ENCODE measurements around the gene TDRD12. TPM values are rescaled to one million over a fixed set of nuclear protein-coding genes. Genes with fewer than 3 reads are reported as not detected.

The TDRD12 gene
- total RNA-seq, 1 experiment from 2014 or later = 0.33 TPM

DNA sequence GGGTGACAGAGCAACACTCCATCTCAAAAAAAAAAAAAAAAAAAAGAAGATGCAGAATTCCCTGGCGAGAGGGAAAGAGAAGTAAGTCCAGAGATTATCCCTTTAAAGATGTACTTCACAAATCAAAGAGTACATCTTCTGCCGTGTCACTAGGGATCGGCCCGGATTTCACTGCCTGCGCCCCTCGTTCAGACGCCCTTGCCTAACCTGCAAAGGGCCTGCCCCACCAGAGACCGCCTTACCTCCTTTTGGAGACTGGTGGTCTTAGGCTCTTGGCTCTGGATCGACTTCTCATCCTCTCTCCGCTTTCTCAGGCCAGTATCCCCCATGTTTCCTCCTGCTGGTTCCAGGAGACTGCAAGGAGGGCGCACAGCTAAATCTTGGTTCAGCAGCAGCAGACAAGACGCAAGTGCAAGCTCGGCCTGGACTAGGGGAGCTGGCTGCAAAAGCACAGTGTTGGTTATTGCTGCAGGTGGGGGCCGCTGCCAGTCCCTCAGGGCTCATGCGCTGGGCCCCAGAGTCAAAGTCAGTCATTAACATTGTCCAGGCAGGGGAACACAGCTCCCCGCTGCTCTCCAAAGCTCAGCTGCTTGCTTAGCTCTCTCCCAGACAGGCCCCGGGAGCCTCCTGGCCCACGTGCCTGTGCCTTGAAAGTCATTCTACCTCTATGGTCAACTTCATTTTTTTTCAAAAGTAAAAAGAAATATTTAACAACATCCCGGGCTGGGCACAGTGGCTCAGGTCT lies 148.8 kb downstream of the TDRD12 start:
- H3K4me3 ChIP-seq (ENCODE audit: low read depth in 2 of 2, low read length in 2 of 2) = no peak overlapping the region
- TF ChIP-seq SIN3A (IDR thresholded peaks at IDR 0.05; ENCODE audit: borderline replicate concordance, insufficient read depth, low read depth, low read length) (no peak), TCF7L2 (IDR thresholded peaks at IDR 0.05; ENCODE audit: low read depth, low read length) (no peak), POLR2AphosphoS5 (IDR thresholded peaks at IDR 0.05; ENCODE audit: low read depth, low read length) (no peak)
- TF ChIP-seq, protein P1, sequence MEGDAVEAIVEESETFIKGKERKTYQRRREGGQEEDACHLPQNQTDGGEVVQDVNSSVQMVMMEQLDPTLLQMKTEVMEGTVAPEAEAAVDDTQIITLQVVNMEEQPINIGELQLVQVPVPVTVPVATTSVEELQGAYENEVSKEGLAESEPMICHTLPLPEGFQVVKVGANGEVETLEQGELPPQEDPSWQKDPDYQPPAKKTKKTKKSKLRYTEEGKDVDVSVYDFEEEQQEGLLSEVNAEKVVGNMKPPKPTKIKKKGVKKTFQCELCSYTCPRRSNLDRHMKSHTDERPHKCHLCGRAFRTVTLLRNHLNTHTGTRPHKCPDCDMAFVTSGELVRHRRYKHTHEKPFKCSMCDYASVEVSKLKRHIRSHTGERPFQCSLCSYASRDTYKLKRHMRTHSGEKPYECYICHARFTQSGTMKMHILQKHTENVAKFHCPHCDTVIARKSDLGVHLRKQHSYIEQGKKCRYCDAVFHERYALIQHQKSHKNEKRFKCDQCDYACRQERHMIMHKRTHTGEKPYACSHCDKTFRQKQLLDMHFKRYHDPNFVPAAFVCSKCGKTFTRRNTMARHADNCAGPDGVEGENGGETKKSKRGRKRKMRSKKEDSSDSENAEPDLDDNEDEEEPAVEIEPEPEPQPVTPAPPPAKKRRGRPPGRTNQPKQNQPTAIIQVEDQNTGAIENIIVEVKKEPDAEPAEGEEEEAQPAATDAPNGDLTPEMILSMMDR (IDR thresholded peaks at IDR 0.05) = no peak
- TF ChIP-seq, protein P2, sequence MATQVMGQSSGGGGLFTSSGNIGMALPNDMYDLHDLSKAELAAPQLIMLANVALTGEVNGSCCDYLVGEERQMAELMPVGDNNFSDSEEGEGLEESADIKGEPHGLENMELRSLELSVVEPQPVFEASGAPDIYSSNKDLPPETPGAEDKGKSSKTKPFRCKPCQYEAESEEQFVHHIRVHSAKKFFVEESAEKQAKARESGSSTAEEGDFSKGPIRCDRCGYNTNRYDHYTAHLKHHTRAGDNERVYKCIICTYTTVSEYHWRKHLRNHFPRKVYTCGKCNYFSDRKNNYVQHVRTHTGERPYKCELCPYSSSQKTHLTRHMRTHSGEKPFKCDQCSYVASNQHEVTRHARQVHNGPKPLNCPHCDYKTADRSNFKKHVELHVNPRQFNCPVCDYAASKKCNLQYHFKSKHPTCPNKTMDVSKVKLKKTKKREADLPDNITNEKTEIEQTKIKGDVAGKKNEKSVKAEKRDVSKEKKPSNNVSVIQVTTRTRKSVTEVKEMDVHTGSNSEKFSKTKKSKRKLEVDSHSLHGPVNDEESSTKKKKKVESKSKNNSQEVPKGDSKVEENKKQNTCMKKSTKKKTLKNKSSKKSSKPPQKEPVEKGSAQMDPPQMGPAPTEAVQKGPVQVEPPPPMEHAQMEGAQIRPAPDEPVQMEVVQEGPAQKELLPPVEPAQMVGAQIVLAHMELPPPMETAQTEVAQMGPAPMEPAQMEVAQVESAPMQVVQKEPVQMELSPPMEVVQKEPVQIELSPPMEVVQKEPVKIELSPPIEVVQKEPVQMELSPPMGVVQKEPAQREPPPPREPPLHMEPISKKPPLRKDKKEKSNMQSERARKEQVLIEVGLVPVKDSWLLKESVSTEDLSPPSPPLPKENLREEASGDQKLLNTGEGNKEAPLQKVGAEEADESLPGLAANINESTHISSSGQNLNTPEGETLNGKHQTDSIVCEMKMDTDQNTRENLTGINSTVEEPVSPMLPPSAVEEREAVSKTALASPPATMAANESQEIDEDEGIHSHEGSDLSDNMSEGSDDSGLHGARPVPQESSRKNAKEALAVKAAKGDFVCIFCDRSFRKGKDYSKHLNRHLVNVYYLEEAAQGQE (IDR thresholded peaks at IDR 0.05; ENCODE audit: insufficient read depth in 1 of 2, low read depth in 2 of 2, low read length in 1 of 2) = no peak
- H3K9me3 ChIP-seq (ENCODE audit: control insufficient read depth, insufficient read depth, low read depth, low read length) = no peaks in the 10 kb centered on the region
- in situ Hi-C loops (cut with HindIII; ENCODE audit: low pct_unique_long_range_greater_than_20kb, low sequenced_read_pairs) (no loop called here), intact Hi-C loops (cut with micrococcal nuclease; ENCODE audit: unreplicated experiment) (no loop called here)
- DNase-seq (ENCODE audit: low read depth, low spot score) (no peak), ATAC-seq (no peak)
- H3K36me3 ChIP-seq (ENCODE audit: control insufficient read depth, insufficient read depth, low read length) = no peaks in the 10 kb centered on the region
- ChIA-PET POLR2A (no interaction called here), CTCF (no interaction called here)
- H3K27me3 ChIP-seq (ENCODE audit: control insufficient read depth, insufficient read depth, low read length) = no peaks in the 10 kb centered on the region
- no peaks in the 10 kb centered on the region for H3K4me1 ChIP-seq (ENCODE audit: control insufficient read depth, insufficient read depth, low read length)
- BruUV-seq (replicated peaks) = no TSS peak
- no peak overlapping the region for H3K27ac ChIP-seq (ENCODE audit: low read length)

DNA sequence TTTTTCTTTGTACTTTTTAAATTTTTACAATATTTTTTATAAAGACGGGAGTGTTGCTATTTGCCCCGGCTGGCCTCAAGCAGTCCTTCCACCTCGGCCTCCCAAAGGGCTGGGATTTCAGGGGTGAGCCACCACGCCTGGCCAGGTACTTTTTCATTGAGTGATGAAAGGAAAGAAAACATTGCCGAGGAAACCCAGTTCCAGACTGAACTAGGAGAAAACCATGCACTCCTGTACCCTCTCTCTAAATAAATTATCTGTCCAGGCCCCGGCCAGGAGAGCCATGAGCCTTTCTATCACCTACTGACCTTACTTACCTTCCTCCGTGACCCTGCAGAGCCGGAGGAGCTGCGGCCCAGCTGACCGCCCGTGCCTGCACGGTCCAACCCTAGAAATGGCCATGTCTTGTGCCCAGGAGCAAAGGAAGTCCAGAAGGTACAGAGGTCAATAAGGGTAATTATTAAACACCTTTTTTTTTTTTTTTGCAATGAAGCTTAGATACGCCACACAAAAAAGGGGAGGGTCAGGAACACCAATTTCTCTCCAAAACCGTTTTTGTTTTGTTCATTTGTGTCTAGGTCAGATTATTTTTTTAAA lies 149.9 kb downstream of the TDRD12 start, which contains the start of gene SLC7A9:
TSS of gene SLC7A9 (minus strand) at position 399 of the 597 bp plus-strand sequence. CDS start 1,233 bp downstream, outside the sequence.
- DNase-seq (ENCODE audit: low read depth, low spot score) (no peak), ATAC-seq (no peak)
- in situ Hi-C loops (cut with HindIII; ENCODE audit: low pct_unique_long_range_greater_than_20kb, low sequenced_read_pairs) (no loop called here), intact Hi-C loops (cut with micrococcal nuclease; ENCODE audit: unreplicated experiment) (no loop called here)
- POLR2A ChIA-PET = no interaction called here
- no peaks in the 10 kb centered on the region for H3K27me3 ChIP-seq (ENCODE audit: control insufficient read depth, insufficient read depth, low read length)
- H3K4me3 ChIP-seq (ENCODE audit: low read depth in 2 of 2, low read length in 2 of 2) = no peak within 1 kb of the TSS
- H3K4me1 ChIP-seq (ENCODE audit: control insufficient read depth, insufficient read depth, low read length) = no peaks in the 10 kb centered on the region
- no peaks in the 10 kb centered on the region for H3K36me3 ChIP-seq (ENCODE audit: control insufficient read depth, insufficient read depth, low read length)
- TF ChIP-seq, protein P1 (IDR thresholded peaks at IDR 0.05) = no peak
- CTCF ChIA-PET = interaction anchor here (0.6 kb wide), 1 partner anchor 51 kb away, joined by 4 read pairs; no protein-coding TSS in a partner anchor
- H3K27ac ChIP-seq (ENCODE audit: low read length) = no peak within 1 kb of the TSS
- H3K9me3 ChIP-seq (ENCODE audit: control insufficient read depth, insufficient read depth, low read depth, low read length) = no peaks in the 10 kb centered on the region
- BruUV-seq (replicated peaks) = no TSS peak

Data from Panc1 (cell line).